HG03196 (cell line): ENCODE results near the gene PMF1.
"Not testable (repeated sequence)": the region's sequence is repeated elsewhere in the genome, so short reads cannot be mapped to it uniquely, and the experiment has no call there.

Experiments used
- ATAC-seq: cut with Tn5 transposase; IDR thresholded peaks from one replicate; pipeline ENCODE4 v1.9.1; 2021; ENCODE audit not compliant: unreplicated experiment

Gene PMF1, protein sequence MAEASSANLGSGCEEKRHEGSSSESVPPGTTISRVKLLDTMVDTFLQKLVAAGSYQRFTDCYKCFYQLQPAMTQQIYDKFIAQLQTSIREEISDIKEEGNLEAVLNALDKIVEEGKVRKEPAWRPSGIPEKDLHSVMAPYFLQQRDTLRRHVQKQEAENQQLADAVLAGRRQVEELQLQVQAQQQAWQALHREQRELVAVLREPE

DNA sequence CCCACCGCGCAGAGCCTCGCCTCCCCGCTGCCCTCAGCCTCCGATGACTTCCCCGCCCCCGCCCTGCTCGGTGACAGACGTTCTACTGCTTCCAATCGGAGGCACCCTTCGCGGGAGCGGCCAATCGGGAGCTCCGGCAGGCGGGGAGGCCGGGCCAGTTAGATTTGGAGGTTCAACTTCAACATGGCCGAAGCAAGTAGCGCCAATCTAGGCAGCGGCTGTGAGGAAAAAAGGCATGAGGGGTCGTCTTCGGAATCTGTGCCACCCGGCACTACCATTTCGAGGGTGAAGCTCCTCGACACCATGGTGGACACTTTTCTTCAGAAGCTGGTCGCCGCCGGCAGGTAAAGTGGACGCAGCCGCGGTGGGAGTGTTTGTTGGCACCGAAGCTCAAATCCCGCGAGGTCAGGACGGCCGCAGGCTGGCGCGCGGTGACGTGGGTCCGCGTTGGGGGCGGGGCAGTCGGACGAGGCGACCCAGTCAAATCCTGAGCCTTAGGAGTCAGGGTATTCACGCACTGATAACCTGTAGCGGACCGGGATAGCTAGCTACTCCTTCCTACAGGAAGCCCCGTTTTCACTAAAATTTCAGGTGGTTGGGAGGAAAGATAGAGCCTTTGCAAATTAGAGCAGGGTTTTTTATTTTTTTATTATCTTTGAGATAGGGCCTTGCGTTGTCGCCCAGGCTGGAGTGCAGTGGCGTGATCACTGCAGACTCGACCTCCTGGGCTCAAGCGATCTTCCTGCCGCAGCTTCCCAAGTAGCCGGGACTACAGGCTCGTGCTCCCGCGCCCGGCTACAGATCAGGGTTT lies at the start of gene PMF1:
Gene PMF1, plus strand, starts transcription at position 175 of the 811 bp plus-strand sequence. Its CDS starts 9 bp downstream, at position 184.
- peak; percentile 83 for ATAC-seq

DNA sequence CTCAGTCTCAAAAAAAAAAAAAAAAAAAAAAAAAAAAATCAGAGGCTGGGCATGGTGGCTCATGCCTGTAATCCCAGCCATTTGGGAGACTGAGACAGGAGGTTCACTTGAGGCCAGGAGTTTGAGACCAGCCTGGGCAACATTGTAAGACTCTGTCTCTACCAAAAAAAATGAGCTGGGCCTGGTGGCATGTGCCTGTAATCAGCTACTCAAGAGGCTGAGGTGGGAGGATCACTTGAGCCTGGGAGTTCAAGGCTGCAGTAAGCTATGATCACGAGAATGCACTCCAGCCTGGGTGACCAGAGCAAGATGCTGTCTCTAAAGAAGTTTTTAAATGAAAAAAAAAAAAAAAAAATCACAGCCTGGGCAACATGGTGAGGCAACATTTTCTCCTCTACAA lies 49.1 kb upstream of the PMF1 start:
- no peak for ATAC-seq

DNA sequence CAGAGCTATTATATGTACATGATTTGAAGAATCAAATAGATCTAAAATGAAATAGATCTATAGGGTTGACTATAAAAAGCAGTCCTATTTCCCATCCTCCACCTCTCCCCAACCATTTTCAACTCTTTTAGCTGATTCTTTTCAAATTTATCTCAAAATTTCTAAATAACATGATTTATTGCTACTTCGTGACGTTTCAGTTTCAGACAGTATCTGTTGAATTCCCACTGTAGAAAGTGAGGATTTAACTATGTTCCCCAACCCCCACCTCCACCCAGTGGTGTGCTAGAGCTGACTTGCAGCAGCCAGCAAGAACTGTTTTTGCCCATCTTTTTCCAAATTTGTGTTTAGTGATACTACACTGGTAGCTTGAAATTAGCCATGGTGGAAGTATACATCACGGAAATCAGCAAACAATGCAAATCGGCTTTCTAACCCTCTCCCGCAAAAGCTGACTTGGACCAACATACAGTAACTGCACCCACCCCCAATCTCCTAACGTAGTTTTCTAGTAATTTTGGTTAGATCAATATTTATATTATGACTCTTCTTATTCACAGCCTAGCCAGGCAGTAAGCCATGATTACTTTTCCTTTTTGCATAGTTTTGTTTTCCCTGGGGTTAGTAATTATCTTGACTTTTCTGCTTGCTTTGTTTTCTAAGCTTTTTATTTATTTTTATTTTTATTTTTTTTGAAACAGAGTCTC lies 48.5 kb upstream of the PMF1 start:
- no peak for ATAC-seq

DNA sequence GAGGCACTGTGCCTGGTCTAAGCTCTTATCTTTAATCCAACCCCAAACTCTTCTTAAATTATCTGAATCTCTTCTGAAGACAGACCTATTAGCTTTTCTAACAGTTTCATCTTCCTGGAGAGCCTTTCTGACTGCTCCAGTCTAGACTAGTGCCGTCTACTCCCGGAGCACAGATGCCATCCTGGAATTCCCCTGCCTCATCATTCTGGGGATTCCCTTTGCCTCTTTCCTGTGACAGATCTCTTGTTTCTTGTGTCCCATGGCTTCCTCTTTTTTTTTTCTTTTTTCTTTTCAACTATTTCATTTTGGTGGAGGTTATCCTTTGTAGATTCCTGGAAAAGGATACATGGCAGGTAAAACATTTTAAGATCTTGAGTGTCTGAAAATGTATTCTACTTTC lies 47.7 kb upstream of the PMF1 start:
- ATAC-seq: no peak

DNA sequence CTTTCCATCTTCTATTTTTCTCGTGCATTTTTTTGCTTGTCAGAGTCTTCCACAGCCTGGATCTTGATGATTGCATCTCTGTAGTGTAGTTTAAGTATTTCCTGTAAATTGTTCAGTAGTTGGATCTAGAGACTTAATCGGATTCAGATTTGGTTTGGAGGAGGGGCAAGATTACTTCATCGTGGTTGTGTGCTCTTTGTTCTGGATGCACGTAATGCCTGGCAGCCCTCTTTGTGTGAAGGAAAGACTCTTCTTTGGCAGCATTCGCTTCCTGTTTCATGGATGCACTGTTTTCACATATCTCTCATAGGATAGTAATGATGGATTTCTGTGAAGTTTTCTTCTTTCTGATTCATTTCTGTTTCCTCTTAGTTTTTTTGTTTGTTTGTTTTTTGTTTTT lies 45.3 kb upstream of the PMF1 start:
- ATAC-seq: no peak

DNA sequence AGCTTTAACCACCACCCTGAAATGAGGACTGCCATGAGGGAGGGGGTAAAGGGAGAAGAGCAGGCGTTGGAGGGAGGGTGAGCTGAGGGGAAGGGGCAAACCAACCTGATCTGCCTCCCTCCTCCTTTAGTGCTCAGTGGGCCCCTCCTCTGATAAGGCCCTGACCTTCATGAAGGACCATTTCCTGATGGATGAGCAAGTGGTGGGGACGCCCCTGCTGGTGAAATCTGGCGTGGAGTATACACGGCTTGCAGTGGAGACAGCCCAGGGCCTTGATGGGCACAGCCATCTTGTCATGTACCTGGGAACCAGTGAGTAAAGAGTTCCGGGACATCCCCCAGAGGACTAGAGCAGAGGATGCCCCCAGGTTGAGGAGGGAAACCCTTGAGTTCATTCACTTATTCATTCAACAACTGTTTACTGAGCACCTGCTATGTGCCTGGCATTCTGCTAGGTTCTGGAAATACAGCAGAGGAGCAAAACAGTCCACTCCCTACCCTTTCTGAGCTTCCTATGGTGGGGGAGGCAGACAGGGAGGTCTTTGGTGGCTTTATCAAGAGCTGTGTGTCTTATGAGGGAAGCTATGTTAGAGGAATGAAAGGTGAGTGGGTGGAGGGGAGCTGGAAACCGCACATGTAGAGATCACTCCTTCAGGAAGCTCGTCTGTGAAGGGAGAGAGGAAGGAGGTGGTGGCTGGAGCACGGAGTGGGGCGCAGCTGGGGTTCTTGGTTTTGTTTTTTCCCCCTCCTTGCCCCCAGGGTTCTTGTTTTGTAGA lies 39.9 kb upstream of the PMF1 start:
- no peak for ATAC-seq

DNA sequence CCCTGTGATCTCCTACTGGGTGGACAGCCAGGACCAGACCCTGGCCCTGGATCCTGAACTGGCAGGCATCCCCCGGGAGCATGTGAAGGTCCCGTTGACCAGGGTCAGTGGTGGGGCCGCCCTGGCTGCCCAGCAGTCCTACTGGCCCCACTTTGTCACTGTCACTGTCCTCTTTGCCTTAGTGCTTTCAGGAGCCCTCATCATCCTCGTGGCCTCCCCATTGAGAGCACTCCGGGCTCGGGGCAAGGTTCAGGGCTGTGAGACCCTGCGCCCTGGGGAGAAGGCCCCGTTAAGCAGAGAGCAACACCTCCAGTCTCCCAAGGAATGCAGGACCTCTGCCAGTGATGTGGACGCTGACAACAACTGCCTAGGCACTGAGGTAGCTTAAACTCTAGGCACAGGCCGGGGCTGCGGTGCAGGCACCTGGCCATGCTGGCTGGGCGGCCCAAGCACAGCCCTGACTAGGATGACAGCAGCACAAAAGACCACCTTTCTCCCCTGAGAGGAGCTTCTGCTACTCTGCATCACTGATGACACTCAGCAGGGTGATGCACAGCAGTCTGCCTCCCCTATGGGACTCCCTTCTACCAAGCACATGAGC lies 36.1 kb upstream of the PMF1 start:
- no peak for ATAC-seq

DNA sequence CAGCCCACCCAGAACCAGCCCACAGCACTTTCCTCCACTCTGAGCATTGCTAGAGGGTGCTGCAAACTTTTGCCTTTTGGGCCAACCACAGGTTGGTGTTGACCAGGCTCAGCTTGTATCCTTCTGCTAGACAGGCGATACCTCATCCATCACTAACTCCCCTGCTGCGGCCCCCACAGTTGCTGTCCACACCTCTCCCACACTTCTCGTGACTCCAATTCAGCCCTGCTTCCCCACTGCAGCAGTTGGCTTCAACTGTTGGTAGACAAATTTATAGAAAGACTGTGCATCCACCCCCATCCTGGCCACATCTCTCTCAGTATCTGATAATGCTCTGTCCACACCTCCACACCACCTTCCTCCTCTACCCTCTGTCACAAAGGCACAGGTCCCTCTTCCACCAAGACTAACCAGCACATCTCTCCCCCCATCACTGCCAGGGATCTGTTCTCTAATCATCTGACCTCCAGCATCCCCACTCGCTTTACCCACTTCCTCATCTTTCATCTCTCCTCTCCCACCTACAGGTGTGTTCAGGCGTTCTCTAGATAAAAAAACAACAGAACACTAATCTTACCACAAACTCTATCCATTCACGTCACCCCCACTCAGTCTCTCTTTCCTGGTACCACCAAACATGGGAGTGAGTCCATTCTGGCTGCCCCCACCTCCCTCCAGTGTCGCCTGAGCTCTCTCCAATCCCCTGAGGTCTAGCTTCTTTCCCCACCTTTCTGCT lies 34.7 kb upstream of the PMF1 start:
- no peak for ATAC-seq

DNA sequence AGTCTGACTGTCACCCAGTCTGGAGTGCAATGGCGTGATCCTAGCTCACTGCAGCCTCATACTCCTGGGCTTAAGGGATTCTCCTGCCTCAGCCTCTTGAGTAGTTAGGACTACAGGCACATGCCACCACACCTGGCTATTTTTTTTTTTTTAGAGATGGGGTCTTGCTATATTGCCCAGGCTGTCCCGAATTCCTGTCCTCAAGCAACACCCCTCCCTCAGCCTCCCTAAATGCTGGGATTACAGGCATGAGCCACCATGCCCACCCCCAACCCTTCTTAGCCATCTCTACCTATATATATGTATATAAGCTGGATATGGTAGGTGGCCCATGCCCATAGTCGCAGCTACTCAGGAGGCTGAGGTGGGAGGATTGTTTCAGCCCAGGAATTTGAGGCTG lies 32.3 kb upstream of the PMF1 start:
- ATAC-seq: no peak

DNA sequence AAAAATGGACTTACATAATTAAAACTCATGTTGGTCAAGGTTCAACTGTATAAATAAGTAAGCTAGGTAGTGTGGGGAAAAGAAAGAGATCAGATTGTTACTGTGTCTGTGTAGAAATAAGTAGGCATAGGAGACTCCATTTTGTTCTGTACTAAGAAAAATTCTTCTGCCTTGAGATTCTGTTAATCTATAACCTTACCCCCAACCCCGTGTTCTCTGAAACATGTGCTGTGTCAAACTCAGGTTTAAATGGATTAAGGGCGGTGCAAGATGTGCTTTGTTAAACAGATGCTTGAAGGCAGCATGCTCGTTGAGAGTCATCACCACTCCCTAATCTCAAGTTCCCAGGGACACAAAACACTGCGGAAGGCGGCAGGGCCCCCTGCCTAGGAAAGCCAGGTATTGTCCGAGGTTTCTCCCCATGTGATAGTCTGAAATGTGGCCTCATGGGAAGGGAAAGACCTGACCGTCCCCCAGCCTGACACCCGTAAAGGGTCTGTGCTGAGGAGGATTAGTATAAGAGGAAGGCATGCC lies 31.3 kb upstream of the PMF1 start:
- not testable (repeated sequence) for ATAC-seq

DNA sequence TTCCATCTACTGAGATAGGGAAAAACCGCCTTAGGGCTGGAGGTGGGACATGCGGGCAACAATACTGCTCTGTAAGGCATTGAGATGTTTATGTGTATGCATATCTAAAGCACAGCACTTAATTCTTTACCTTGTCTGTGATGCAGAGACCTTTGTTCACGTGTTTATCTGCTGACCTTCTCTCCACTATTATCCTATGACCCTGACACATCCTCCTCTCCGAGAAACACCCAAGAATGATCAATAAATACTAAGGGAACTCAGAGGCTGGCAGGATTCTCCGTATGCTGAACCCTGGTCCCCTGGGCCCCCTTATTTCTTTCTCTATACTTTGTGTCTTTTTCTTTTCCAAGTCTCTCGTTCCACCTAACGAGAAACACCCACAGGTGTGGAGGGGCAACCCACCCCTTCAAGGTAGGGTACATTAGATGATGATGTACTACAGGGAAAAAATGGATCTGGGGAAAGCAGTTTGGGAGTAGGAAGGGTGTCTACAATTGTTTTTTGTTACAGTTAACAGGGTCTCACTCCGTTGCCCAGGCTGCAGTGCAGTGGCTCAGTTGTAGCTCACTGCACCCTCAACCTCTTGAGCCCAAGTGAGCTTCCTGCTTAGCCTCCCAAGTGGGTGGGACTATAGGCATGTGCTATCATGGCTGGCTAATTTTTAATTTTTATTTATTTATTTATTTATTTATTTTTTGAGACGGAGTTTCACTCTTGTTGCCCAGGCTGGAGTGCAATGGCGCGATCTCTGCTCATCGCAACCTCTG lies 30.6 kb upstream of the PMF1 start:
- not testable (repeated sequence) for ATAC-seq

DNA sequence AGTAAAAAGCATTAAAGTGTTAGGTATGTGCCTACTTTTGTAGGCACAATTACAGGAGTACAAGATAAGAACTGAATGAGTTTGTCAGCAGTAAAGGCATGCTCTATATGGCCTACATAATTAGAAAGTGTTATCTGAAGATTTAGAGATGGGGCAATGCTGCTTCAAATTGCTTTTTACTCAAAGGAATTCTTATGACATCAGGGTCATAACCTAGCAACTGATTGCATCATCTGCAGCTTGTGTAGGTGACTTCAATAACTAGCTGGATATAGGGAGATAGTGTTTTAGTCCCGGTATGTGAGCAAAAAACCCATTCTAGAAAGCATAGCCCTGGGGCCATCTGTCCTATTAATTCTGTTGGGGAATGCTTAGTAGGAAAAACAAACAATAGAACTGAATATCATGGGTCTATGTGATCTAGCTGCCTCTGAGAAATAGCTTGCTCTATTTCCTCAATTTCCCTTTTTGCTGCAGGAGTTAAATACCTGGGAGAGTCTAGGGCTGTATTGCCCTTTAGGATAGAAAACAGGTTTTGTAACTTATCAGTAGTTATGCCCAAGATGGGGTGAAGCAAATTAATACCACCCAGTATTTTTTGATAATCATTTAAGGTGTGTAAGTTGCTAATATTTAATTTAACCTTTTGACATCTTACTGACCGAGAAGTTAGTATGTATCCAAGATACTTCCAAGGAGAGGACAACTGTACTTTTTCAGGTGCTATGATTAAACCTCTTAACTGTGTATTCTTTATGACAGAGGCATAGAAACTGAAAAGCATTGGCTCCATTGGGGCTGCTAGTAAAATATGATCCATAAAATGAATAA lies 26.2 kb upstream of the PMF1 start:
- ATAC-seq: not testable (repeated sequence)

DNA sequence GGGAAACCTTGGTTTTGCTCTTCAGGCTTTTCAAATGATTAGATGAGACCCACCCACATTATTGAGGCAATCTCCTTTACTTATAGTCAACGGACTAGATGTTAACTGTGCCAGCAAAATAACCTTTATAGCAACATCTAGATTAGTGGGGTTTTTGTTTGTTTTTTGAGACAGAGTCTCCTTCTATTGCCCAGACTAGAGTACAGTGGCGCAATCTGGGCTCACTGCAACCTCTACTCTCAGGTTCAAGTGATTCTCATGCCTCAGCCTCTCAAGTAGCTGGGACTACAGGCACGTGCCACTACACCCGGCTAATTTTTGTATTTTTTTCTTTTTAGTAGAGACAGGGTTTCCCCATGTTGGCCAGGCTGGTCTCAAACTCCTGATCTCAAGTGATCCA lies 22.5 kb upstream of the PMF1 start:
- not testable (repeated sequence) for ATAC-seq

DNA sequence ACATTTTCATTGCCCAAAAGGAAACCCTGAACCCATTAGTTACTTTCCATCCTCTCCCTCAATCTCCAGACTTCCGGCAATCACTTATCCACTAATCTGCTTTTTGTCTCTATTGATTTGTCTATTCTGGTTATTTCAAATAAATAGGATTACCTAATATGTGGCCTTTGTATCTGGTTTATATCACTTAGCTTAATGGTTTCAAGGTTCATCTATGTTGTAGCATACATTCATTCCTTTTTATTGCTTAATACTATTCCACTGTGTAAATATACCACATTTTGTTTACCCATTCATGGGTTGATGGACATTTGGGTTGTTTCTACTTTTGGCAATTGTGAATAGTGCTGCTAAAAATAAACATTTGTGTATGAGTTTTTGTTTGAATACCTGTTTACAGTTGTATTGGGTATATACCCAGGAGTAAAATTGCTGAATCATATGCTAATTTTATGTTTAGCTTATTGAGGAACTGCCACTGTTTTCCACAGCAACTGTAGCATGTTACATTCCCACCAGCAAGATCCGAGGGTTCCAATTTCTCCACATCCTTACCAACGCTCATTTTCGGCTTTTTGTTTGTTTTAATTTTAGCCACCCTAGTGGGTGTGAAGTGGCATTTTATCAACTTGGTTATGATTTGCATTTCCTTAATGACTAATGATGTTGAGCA lies 21.4 kb upstream of the PMF1 start:
- no peak for ATAC-seq

DNA sequence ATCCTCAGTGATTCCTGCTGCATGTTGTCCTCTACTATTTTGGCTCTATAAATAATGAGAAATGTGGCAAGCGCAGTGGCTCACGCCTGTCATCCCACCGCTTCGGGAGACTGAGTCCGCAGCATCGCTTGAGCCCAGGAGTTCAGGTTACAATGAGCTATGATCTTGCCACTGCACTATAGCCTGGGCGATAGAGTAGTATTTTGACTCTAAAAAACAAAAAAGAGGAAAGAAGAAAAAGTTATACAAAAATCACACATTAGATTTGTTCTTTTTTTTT lies 19.7 kb upstream of the PMF1 start:
- no peak for ATAC-seq

DNA sequence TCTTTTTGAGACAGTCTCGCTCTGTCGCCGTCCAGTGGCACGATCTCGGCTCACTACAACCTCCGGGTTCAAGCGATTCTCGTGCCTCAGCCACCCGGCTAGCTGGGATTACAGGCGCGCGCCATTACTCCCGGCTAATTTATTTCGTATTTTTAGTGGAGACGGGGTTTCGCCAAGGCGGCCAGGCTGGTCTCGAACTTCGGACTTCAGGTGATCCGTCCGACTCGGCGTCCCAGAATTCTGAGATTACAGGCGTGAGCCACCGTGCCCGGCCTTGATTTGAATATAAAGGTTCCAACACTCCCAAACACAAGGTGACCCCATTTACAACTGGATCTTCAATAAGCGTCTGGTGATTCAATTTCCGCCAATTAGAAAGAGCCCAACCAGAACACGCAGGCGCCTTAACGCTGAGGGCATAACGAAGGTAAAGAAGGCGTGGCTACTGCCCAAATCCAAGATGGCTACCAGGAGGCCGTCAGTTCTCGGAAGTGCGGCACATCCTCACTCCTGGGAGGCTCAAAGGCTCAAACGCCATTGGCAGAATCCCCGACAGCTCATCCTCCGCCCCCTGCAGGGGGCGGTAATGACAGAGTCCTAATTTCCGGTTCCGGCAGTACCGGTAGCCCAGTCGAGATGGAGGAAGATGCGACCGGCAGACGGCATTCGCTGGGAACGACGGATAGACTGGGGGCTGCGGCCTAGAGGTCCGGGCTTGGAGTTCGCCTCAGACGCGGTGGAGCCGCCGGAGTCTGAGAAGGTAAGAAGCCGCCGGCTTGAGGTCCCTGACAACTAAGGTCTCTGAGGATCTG lies 19.1 kb upstream of the PMF1 start, which contains the start of gene SLC25A44:
Gene SLC25A44, plus strand, starts transcription at position 617 of the 812 bp plus-strand sequence. CDS start 5,744 bp downstream, outside the sequence.
- ATAC-seq: peak; percentile 95

DNA sequence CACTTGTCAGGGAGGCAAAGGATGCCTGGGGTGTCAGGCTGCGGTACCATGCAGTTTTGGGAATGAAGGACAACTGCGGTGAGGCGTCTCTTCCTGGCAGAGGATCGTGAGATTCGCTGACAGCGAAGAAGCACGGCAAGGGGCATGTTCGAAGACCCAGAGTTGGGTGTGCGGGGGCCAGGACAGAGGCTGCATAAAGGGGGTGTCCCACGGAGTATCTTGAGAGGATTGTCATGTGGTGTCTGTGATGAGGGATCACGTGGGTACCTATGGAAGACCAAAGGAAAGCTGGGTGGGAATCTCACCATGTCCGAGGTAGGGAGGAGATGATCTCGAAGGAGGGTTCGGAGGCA lies 18.5 kb upstream of the PMF1 start:
- no peak for ATAC-seq
